SK-N-DZ (cell line): ENCODE results near the gene BEND4. TPM values are rescaled to one million over a fixed set of nuclear protein-coding genes. Genes with fewer than 3 reads are reported as not detected.
A peak's percentile ranks its signal among the peaks of the same experiment; 100 is the strongest.
"Not testable (repeated sequence)": the region's sequence is repeated elsewhere in the genome, so short reads cannot be mapped to it uniquely, and the experiment has no call there.

ENCODE experiments used
- DNase-seq: peaks from one replicate; pipeline ENCODE4 v3.0.0-alpha.2; 2015; ENCODE audit warnings: low spot score
- polyA plus RNA-seq, 2 experiments: library from polyadenylated mRNA; depleted of rRNA; stranded (reverse); fragments of >200 nt; gene quantifications; 2 replicates each; pipeline ENCODE4 v1.2.3, GENCODE V29; 2014

Gene BEND4
- 10.2 and 13.2 TPM in 2 replicates for polyA plus RNA-seq (2014; cell fraction: cytosol; rRNA removed)
- 17.0 and 23.5 TPM in 2 replicates for polyA plus RNA-seq (2014; cell fraction: nucleus; rRNA removed)

GRCh38 chr4:42152507-42153504, at the start of gene BEND4:
BEND4 (minus strand) TSS chr4:42152655; CDS start chr4:42152143, 512 bp downstream.
- peak; percentile 78 for DNase-seq

DNA sequence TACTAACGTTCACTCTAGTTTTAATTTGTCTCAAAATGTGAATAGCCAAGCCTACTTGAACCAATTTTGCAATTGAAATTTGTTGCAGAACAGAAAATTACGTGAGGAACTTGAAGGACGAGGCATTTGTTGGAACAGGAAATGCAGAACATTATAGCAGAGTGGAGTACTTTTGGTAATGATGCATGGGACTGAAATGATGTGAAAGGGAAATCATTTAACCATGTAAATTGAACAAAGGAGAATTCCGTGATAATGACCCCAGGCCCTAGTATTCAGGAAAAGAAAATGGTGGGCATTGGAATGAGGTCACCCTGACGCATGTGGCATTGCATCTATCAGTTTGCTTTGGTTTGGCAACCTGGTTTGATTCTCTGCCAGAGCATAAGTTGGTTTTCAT, 44.9 kb upstream of the BEND4 start:
- DNase-seq, result no peak

DNA sequence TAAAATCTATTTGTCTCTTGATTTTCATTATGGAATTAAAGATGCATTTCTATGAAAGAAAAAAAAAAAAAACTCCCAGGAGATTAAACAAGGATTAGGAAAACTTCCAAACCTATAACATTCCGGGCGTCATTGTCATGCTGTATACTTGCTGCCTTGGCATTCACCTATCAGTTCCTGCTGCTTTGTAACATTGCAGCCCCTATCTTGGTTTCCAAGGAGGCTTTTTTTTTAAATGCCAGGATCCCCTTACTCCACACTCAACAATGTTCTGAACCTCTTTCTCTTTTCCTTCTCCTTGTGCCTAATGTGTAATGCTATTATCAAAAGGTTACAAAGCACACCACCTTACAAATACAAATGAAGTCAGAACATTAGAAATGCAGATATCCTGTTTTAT, 20.5 kb upstream of the BEND4 start:
- DNase-seq, result no peak

- no peak for DNase-seq
These were observed 19.8 kb upstream of the BEND4 start for GRCh38 chr4:42172128-42172790.

GRCh38 chr4:42167709-42168108, 15.3 kb upstream of the BEND4 start:
- no peak for DNase-seq

GRCh38 chr4:42166186-42166585, 13.7 kb upstream of the BEND4 start:
- DNase-seq, result not testable (repeated sequence)

GRCh38 chr4:42159271-42160001, 7.0 kb upstream of the BEND4 start:
- no peak for DNase-seq

DNA sequence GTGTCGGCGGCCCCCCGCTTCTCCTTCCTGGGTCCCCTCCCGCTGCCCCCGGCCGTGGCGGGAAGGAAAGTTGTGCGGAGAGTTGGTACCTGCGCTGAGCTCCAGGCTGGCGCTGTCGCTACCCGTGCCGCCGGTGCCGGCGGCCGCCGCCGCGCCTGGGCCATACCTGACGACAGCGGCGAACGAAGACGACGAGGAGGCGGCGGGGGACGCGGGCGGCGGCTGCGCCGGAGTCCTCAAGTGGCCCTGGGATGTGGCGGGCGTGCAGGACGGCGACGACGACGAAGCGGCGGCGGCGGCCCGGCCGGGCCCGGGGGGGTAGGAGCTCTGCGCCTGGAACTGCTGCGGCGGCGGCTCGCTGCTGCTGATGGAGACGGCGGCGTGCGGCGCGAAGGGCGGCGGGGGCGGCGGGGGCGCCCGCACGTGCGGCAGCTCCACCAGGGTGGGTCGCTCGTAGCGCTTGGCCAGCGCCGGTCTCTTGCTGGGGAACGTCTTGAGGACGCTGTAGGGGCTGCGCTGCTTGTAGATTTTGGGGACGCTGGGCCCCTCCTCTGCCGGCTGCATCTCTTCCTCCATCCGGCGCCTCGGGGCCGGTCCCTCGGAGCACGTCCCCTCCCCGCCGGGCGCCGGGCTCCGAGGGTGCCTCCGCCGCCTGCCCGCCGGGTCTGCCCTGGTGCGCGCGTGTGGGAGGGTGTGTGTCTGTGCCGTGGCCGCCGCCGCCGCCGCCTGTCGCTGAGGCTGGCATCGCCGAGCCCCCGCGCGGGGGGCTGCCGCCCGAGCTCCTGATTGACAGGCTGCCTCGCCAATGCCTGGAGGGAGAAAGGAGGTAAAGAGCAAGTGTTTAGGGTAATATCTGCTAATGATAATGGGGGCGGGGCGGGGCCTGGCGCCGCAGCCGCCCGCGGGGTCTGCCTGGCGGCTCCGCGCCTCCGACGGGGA, 618 bp downstream of the BEND4 start:
- DNase-seq, result peak; percentile 92

DNA sequence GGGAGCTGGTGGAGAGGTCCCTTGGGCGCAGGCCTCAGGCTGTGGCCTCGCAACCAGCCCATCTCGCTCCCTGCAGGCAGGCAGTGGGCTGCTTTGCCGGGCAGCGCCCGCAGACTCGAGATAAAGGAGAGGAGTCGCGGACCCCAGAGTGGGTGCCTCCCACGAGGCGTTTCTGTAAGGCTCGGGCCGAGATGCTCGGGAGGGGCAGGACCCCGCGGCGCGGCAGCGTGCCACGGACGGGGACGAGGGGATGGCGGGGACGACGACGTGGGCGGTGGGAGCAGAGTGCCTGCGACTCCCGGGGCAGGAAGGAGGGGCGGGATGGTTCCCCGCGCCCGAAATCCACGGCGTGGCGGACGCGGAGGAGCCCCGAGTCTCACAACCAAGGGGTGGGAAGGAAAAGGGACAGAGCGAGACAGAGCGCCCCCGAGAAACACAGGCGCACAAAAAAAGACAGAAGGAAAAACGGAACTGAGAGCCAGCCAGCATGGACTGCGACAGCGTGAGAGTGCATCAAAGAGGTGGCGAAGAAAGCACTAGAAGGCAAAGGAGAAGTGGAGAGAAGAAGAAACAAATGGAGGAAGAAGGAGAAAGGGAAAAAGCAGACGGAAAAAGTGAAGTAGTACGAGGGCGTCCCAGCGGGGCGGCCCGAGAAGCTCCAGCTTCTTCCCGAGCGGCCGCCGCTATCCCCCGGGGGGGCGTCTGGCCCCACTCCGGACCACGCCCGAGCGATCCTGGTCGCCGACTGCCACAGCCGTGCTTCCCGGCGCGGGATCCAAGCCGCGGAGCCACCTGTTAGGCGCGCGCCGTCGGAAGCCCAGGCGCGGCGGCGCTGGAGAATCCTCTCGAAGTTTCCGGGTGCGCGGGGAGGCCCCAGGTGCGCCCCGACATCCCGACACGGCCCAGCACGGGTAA, 1.5 kb downstream of the BEND4 start:
- DNase-seq, result peak; percentile 26

DNA sequence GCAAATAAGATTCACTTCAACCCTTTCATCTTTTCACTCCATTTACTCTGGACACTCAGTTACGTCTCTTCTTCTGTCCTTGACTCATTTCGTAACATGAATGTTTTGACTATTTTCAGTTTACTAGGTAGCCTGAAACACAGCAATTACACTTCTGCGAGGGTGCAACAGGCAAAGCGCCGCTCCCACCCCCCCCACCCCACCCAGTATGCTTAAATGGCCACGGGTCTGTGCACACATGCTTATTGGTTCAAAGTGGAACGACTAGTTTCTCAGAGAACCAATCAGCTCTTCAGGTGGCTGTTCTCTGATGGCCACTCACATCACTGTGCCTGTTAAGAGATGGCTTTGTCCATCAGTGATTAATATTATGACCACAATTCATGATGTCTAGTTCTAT, 3.5 kb downstream of the BEND4 start:
- peak; percentile 27 for DNase-seq

- DNase-seq, result no peak
These were observed 4.0 kb downstream of the BEND4 start for GRCh38 chr4:42148425-42148824.

- DNase-seq, result no peak
These were observed 8.4 kb downstream of the BEND4 start for GRCh38 chr4:42144028-42144427.

- no peak for DNase-seq
These were observed 9.9 kb downstream of the BEND4 start for GRCh38 chr4:42142591-42142990.

- no peak for DNase-seq
These were observed 16.1 kb downstream of the BEND4 start for GRCh38 chr4:42136371-42136770.

DNA sequence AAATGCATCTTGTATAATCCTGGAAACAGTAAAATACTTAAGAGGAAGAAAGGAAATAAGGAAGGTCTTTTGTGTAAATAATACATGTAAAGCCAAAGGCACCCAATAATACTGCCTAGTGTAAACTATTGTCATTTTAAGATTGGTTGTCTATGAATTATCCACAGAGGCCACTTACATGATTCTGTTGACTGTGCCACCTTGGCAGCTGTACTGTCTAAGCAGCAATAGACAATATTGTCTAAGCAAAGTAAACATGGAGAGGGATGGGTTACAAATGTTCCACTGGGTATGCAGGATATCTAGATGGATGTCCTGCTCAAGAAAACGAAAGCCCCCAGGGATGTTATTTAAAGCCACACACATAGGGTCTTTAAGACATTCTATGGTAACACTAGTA, 19.4 kb downstream of the BEND4 start:
- no peak for DNase-seq

- DNase-seq, result no peak
These were observed 20.4 kb downstream of the BEND4 start for GRCh38 chr4:42132099-42132498.

DNA sequence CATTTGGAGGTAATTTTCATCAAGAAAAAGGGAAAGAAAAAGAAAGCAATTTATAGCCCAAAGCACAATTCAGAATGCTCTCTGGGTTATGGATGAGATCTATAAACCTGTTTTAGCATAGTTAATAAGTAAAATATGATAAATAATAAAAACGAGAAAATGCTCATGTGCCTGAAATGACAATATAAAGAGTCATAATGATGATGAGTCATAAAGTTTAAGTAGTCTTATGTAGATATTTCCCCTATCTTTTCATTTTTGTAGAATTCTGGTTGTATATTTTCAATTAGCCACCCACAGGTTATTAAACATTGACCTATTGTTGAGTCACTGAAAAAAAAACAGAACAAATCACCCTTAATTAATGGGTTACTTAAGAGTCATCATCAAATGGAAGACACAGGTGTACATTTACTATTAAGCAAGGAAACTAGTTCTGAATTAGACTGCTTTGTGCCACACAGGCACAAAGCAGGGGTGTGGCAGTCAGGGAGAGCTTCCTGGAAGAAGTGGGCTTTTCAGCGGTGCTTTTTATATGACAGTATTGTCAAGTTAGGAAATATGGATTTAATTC, 29.3 kb downstream of the BEND4 start:
- DNase-seq, result no peak

GRCh38 chr4:42122237-42122636, 30.2 kb downstream of the BEND4 start:
- DNase-seq, result no peak

GRCh38 chr4:42119886-42120285, 32.6 kb downstream of the BEND4 start:
- no peak for DNase-seq
